Lung (tissue), 12 donors: ENCODE measurements around the gene MOK. TPM values are rescaled to one million over a fixed set of nuclear protein-coding genes. Genes with fewer than 3 reads are reported as not detected.
A peak's percentile ranks its signal among the peaks of the same experiment; 100 is the strongest.

Experiments used
- ATAC-seq: fragments of 200-7000 bp; cut with Tn5 transposase; one replicate; pipeline ENCODE4 v1.9.1; 2020; ENCODE audit warnings: moderate number of reproducible peaks; ENCODE audit not compliant: insufficient read depth, low FRiP score
- DNase-seq, 3 donors: peaks; one replicate each; pipeline ENCODE4 v3.0.0-alpha.2; 2013 to 2017
- H3K27ac ChIP-seq, 2 donors: one replicate each; pipeline ENCODE4 v1.5.1; 2013; ENCODE audit warnings: mild to moderate bottlenecking in 2 of 2, moderate library complexity in 2 of 2, control low read depth in 1 of 2, inconsistent platforms in 1 of 2, low read depth in 1 of 2, low read length in 1 of 2
- H3K27me3 ChIP-seq, 3 donors: one replicate each; pipeline ENCODE4 v1.5.1; 2013; ENCODE audit warnings: low read length in 2 of 3; ENCODE audit not compliant: control insufficient read depth in 3 of 3, insufficient read depth in 3 of 3
- H3K36me3 ChIP-seq, 4 donors: one replicate each; pipeline ENCODE4 v1.5.1; 2013; ENCODE audit warnings: low read length in 4 of 4, mild to moderate bottlenecking in 1 of 4, moderate library complexity in 1 of 4; ENCODE audit not compliant: control insufficient read depth in 4 of 4, insufficient read depth in 4 of 4
- H3K4me1 ChIP-seq, 5 donors: one replicate each; pipeline ENCODE4 v1.5.1; 2013; ENCODE audit warnings: low read length in 5 of 5, mild to moderate bottlenecking in 2 of 5, moderate library complexity in 1 of 5; ENCODE audit not compliant: control insufficient read depth in 5 of 5, insufficient read depth in 5 of 5
- H3K4me3 ChIP-seq: one replicate; pipeline ENCODE4 v1.5.1; 2013; ENCODE audit warnings: mild to moderate bottlenecking, control low read depth, moderate library complexity
- H3K9ac ChIP-seq, 2 donors: one replicate each; pipeline ENCODE4 v1.5.1; 2013; ENCODE audit warnings: low read length in 2 of 2, control low read depth in 1 of 2; ENCODE audit not compliant: insufficient read depth in 1 of 2
- H3K9me3 ChIP-seq, 4 donors: one replicate each; pipeline ENCODE4 v1.5.1; 2013; ENCODE audit warnings: low read length in 3 of 4, mild to moderate bottlenecking in 1 of 4, moderate library complexity in 1 of 4; ENCODE audit not compliant: control insufficient read depth in 4 of 4, insufficient read depth in 3 of 4
- CTCF ChIP-seq: IDR thresholded peaks from 2 replicates; pipeline ENCODE4 v1.5.1; 2012; ENCODE audit warnings: mild to moderate bottlenecking; ENCODE audit errors: control extremely low read depth, extremely low read depth
- WGBS, 2 donors: extraction: QIAGEN DNeasy Blood & Tissue Kit; methylation state at CpG; one replicate each; pipeline ENCODE4 v1.1.7; 2013; 5-methylcytosine and 5-hydroxymethylcytosine counted together
- polyA plus RNA-seq, 2 donors: library from polyadenylated mRNA; stranded (reverse); fragments of 200-250 nt; gene quantifications; one replicate each; pipeline ENCODE4 v1.2.1, GENCODE V29; 2013
- total RNA-seq, 2 donors: library from RNA; depleted of rRNA in 1 of 2; stranded (reverse); fragments of >200 nt in 1 of 2; gene quantifications; one replicate each; pipeline ENCODE4 v1.2.1, GENCODE V29; 2014 to 2021
- donor health status: control.
- donor health status: control.
- donor health status: Bipolar disorder and iron deficiency.
- donor health status: healthy.
- donor health status: DM: yes; HTN: yes; CAD: no.

The MOK gene
- total and polyA plus RNA-seq, 4 donors = 11.1 to 35.4 (median 25.4) TPM

GRCh38 chr14:102195446-102195845, 109.5 kb downstream of the MOK start:
- Histone ChIP-seq H3K9ac (no peak overlapping the region), H3K4me3 (no peak overlapping the region), H3K27ac (no peak overlapping the region), H3K27me3 (no peaks in the 10 kb centered on the region), H3K4me1 (peaks cover 0 to 8% (median 3%) of the 10 kb centered on the region in 5 donors), H3K36me3 (peaks cover 5 to 30% (median 17%) of the 10 kb centered on the region in 4 donors), H3K9me3 (no peaks in the 10 kb centered on the region)
- 68 to 76% methylated on average over 1 of the region's 1 CpG for WGBS, 2 donors
- no peak for ATAC-seq
- peak in 1 of 3 donors; percentile 24 for DNase-seq
- TF ChIP-seq CTCF = no peak

- Histone ChIP-seq H3K9me3 (no peaks in the 10 kb centered on the region), H3K36me3 (peaks cover 5 to 28% (median 17%) of the 10 kb centered on the region in 4 donors), H3K9ac (no peak overlapping the region), H3K27ac (no peak overlapping the region), H3K4me1 (peaks cover 0 to 8% (median 3%) of the 10 kb centered on the region in 5 donors), H3K27me3 (no peaks in the 10 kb centered on the region), H3K4me3 (no peak overlapping the region)
- ATAC-seq = no peak
- TF ChIP-seq CTCF = no peak
- DNase-seq = no peak
- WGBS, 2 donors = 74 to 77% methylated on average over 4 of the region's 4 CpGs
Measured at GRCh38 chr14:102194856-102195255, 110.1 kb downstream of the MOK start.

- WGBS, 2 donors = 94 to 95% methylated on average over 13 of the region's 13 CpGs
- no peak for TF ChIP-seq CTCF
- no peak overlapping the region for H3K4me3 ChIP-seq
Measured at GRCh38 chr14:102192840-102193502, 112.0 kb downstream of the MOK start.

More at GRCh38 chr14:102192840-102193502, 112.0 kb downstream of the MOK start:
- Histone ChIP-seq H3K36me3 (peaks cover 5 to 16% (median 8%) of the 10 kb centered on the region in 4 donors), H3K4me1 (peaks cover 0 to 11% (median 3%) of the 10 kb centered on the region in 5 donors), H3K27ac (no peak overlapping the region), H3K27me3 (no peaks in the 10 kb centered on the region), H3K9ac (no peak overlapping the region), H3K9me3 (no peaks in the 10 kb centered on the region)
- ATAC-seq (no peak), DNase-seq (no peak)
